ENCODE data around the gene TYR. TPM values are rescaled to one million over a fixed set of nuclear protein-coding genes. Genes with fewer than 3 reads are reported as not detected.
"Not testable (repeated sequence)": the region's sequence is repeated elsewhere in the genome, so short reads cannot be mapped to it uniquely, and the experiment has no call there.

Gene TYR
- not detected for total RNA-seq
- long read RNA-seq: 0 reads

DNA sequence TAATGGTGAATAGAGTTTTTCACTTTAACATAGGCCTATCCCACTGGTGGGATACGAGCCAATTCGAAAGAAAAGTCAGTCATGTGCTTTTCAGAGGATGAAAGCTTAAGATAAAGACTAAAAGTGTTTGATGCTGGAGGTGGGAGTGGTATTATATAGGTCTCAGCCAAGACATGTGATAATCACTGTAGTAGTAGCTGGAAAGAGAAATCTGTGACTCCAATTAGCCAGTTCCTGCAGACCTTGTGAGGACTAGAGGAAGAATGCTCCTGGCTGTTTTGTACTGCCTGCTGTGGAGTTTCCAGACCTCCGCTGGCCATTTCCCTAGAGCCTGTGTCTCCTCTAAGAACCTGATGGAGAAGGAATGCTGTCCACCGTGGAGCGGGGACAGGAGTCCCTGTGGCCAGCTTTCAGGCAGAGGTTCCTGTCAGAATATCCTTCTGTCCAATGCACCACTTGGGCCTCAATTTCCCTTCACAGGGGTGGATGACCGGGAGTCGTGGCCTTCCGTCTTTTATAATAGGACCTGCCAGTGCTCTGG is at the start of gene TYR:
TYR (plus strand) TSS at position 185 of the 541 bp plus-strand sequence; CDS start at position 264, 79 bp downstream.
- intact Hi-C loops (cut with DNase I): no loop called here
- no peak for DNase-seq
- no peak for ATAC-seq (ENCODE audit: poor library complexity)

DNA sequence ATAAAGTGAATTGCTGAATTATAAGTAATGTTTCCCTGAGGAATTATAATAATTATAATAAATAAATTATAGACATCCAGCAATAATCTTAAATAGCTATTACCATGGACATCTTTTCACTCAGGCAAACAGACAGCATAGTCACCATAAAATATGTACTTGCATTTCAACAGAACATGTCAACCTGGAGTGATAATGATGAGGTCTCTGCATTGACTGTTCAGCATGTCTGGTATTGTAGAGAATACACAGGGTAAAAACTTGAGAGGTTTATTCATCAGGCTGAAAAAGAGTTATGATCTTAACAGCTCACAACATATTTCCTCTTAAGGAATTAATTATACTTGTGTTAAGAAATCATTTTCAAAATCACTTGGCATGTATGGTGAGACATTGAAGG is 41.1 kb upstream of the TYR start:
- DNase-seq (no peak), ATAC-seq (ENCODE audit: poor library complexity) (no peak)
- intact Hi-C loops (cut with DNase I): no loop called here

DNA sequence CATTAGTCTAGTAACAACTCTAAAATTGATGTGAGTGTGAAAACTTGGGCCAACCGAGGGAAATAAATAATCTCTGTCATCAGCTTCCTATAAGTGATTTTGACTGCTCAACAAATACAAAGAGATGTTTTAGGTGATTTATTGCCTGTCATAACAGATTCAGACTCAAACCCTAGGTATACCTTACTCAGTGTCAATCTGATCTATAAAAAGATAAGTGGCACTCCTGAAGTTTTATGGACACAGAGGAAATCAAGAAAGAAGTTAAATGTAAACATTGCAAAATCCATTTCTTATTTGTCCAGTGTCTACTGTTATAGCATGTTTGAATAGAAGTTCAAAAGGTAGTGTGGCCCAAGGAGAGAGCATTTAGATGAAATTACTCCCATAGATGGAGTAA is 30.4 kb upstream of the TYR start:
- intact Hi-C loops (cut with DNase I): no loop called here
- ATAC-seq (ENCODE audit: poor library complexity) (no peak), DNase-seq (no peak)

DNA sequence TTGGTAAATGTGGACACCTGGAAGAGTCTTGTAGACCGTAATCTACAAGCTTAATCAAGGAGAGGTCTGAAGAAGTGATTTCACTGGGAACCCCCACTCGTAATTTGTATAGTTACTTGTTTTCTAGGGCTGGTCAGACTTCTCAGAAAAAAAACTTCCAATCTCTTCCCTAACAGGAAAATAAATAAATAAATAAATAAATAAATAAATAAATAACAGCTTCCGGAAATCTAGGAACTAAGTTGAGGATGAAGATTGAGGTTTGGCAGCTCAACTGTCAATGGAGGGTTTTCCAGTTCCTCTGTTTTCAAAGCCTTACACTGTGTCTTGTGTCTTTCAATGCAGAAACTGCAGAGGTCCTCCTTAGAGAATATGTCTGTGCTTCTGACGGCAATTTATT is 17.7 kb upstream of the TYR start:
- DNase-seq: no peak
- ATAC-seq (ENCODE audit: poor library complexity): no peak
- intact Hi-C loops (cut with DNase I): no loop called here

DNA sequence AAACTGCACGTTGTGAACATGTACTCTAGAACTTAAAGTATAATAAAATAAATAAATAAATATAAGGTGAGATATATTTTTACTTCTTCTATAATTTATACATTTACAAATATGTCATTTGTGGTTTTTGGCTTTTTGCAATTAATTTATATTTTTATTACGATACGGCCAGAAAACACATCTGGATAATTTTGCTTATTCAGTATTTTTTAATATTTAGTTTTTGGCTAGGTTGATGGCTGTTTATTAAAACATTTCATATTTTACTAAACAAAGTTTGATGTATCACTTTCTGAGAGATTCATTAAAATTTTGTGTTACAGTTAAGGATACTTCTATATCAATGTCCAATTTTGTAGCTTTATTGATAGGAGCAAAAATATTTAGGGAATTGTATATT is 15.7 kb upstream of the TYR start:
- ATAC-seq (ENCODE audit: poor library complexity): no peak
- intact Hi-C loops (cut with DNase I): no loop called here

DNA sequence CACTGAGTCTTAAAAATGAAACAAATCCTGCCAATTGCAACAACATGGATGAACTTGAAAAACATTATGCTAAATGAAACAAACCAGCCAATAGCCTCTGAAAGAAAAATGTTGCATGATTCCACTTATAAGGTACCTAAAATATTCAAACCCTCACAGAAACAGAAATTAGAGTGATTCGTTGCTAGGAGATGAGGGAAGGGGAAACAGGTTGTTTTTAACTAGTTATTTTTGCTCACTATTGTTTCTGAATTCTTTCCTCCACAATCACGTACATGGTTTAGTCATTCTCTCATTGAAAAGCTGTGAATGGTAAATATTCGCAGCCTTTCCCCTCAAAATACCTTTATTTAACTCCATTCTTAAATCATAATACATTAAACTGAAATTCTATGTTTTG is 14.0 kb upstream of the TYR start:
- ATAC-seq (ENCODE audit: poor library complexity): no peak
- intact Hi-C loops (cut with DNase I): no loop called here

More for the DNA sequence above, 15.7 kb upstream of the TYR start:
- DNase-seq: no peak

DNA sequence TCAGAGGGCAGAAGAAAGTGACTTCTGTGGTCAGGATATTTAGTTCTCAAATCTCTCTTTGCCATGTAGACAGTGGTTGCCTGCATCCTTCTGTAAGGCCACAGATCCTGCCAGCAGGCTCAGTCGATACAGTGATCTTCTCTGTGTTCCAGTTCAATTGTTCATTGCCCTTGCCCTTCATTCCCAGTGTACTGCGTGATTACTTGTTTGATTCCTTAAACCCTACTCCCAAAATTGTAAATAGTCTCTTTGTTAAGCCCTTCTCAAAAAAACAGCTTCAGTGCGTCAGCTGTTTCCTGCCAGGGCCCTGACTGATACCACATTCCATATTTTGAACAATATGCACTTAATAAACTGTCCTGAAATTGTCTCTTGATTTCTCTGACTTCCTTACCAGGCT is 9.3 kb upstream of the TYR start:
- ATAC-seq (ENCODE audit: poor library complexity): no peak
- intact Hi-C loops (cut with DNase I): no loop called here

More for the DNA sequence above, 14.0 kb upstream of the TYR start:
- no peak for DNase-seq

DNA sequence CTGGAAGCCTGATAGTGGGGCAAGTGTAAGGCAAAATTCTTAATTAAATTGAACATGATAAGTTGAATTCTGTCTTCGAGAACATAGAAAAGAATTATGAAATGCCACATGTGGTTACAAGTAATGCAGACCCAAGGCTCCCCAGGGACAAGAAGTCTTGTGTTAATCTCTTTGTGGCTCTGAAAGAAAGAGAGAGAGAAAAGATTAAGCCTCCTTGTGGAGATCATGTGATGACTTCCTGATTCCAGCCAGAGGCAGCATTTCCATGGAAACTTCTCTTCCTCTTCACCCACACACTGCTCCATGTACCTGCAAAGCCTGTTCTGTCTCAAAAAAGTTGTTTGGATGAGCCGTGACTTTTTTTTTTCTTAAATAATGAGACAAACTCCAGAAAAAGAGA is 1.9 kb upstream of the TYR start:
- intact Hi-C loops (cut with DNase I): no loop called here
- no peak for DNase-seq

More for the DNA sequence above, 9.3 kb upstream of the TYR start:
- no peak for DNase-seq

DNA sequence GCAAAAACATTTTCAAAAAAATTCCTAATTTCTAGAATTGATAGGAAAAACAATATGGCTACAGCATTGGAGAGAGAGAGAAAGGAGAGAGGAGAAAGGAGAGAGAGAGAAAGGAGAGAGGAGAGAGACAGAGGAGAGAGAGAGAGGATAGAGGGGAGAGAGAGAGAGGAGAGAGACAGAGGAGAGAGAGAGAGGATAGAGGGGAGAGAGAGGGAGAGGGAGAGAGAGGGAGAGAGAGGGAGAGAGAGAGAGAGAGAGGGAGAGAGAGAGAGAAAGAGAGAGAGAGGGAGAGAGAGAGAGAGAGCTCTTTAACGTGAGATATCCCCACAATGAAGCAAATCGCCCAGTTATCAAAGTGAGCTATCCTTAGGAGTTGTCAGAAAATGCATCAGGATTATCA is 737 bp upstream of the TYR start:
- ATAC-seq (ENCODE audit: poor library complexity) (no peak), DNase-seq (no peak)
- intact Hi-C loops (cut with DNase I): no loop called here

More for the DNA sequence above, 1.9 kb upstream of the TYR start:
- ATAC-seq (ENCODE audit: poor library complexity): no peak

DNA sequence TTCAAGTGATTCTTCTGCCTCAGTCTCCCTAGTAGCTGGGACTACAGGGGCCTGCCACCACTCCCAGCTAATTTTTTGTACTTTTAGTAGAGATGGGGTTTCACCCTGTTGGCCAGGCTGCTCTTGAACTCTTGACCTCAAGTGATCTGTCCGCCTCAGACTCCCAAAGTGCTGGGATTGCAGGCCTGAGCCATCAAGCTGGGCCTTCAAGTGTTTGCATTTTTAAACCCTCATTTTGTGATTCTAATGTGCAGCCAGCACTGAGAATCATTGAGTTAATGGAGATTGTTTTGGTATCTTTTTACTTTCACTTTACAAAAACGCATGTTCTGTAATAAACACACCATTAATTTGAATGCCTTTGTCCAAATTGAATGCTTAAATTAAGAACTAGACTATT is 3.4 kb downstream of the TYR start:
- intact Hi-C loops (cut with DNase I): no loop called here
- DNase-seq (no peak), ATAC-seq (ENCODE audit: poor library complexity) (no peak)

DNA sequence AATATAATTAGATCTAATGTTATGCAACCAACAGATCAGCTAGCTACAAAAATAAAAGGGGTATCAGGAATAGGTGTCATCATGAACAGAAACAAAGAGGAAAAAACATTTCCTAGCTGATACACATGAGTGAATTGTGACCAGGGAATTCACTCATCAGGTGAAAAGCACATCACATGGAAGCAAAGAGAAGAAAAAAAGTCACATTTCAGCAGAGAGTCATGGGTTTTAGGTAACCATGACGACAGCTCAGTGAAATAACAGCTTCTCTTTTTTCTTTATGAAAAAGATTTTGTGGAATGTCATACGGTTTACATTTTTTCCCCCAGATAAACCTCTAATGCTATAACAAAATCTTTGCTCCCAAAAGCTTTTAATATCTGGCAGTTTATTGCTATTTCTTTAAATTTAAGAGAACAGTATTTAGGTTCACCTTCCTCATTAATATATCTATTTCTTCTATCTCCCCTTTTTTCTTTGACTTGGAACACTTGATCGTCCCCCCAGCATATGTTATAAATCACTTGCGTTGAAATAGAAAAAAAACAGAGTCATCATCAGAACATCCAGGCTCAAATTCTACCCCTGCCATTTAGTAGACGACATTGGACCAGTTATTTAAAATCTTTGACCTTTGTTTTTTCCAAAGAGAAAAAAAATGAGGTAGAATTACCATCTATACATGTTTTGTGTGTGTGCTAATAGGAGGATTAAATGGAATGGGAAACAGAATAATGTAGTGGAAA is 5.3 kb downstream of the TYR start:
- intact Hi-C loops (cut with DNase I): no loop called here
- no peak for ATAC-seq (ENCODE audit: poor library complexity)

DNA sequence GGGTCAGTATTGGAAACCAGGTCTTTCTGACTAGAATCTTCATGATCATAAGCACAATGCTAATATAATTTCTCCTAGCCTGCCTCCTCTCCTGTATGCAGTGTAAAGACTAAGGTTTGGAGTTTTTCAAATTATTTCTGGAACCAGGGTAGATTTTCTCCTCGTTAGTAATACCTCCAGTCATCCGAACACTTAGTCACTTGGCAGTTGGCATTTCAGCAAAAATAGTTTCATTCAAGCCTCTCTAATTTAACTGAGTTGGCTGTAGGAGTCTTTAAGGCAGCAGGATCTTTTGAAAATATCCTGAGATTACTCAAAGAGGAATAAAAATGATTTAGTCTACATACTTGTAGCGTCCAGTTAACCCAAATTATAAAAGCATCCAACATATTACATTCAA is 6.3 kb downstream of the TYR start:
- ATAC-seq (ENCODE audit: poor library complexity) (no peak), DNase-seq (no peak)
- intact Hi-C loops (cut with DNase I): no loop called here

More for the DNA sequence above, 5.3 kb downstream of the TYR start:
- no peak for DNase-seq

DNA sequence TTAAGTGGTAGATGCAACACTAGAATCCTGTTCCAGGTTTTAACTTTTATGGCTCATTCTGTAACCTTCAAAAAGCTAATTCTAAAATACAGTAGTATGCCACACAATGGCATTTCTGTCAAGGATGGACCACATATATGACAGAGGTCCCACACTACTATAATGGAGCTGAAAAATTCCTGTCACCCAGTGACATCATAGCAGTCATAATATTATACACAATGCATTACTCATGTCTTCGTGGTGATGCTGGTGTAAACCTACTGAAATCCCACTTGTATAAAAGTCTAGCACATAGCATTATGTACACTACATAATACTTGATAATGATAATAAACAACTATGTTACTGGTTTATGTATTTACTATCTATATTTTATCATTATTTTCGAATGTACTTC is 12.1 kb downstream of the TYR start:
- DNase-seq (no peak), ATAC-seq (ENCODE audit: poor library complexity) (no peak)
- intact Hi-C loops (cut with DNase I): no loop called here

DNA sequence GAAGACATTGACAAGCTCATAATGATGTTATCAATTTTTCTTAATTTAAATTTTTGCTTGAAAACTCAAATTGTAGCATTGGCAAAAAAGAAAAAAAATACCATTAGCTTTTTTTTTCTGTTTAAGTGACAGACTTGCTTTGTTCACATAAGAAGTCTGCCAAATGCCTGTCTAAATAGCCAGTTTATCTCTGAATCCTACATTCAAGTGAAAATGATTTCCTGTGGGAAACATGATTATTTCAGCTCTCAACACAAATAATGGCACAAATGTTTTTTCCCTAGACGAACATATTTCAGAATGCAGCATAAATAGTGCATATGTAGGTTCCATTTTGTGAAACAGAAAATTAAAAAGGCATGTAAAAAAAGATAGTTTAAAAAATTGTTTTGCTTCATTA is 23.5 kb downstream of the TYR start:
- intact Hi-C loops (cut with DNase I): no loop called here
- no peak for ATAC-seq (ENCODE audit: poor library complexity)

DNA sequence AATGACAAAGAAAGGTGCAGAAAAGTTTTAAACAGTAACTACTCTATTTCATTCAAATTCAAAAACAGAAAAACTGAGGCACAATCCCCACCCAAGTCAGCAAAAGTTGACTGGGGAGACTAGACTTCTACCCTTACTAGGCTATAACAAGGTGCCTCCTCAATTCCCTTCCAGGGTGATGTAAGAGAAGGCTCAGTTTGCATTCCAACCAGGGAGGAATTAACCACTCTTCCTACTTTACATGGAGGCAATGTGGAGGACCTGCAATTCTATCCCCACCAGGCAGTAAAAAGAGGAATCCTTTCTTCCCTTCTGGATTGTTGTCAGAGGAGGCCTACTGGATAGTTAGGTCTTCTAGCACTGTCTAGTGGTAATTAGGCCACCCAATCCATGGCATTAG is 26.1 kb downstream of the TYR start:
- intact Hi-C loops (cut with DNase I): no loop called here
- DNase-seq: no peak
- ATAC-seq (ENCODE audit: poor library complexity): no peak

More for the DNA sequence above, 23.5 kb downstream of the TYR start:
- DNase-seq: no peak

DNA sequence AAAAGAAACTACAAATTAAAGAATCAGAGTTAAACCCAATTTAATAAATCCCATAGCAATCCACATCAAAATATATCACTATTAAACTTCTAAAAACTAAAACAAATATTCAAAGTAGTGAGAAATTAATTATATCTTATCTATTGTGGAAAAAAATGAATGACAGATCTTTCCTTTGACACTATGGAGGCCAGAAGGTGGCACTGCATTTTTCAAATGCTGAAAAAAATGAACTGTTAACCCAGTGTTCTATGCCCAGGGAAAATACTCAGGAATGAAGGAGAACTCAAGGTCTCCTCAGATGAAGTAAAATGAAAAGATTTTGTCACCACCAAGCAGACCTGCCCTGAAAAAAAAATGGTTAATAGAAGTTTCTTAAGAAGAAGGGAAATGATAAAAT is 27.7 kb downstream of the TYR start:
- intact Hi-C loops (cut with DNase I): no loop called here
- ATAC-seq (ENCODE audit: poor library complexity) (no peak), DNase-seq (no peak)

DNA sequence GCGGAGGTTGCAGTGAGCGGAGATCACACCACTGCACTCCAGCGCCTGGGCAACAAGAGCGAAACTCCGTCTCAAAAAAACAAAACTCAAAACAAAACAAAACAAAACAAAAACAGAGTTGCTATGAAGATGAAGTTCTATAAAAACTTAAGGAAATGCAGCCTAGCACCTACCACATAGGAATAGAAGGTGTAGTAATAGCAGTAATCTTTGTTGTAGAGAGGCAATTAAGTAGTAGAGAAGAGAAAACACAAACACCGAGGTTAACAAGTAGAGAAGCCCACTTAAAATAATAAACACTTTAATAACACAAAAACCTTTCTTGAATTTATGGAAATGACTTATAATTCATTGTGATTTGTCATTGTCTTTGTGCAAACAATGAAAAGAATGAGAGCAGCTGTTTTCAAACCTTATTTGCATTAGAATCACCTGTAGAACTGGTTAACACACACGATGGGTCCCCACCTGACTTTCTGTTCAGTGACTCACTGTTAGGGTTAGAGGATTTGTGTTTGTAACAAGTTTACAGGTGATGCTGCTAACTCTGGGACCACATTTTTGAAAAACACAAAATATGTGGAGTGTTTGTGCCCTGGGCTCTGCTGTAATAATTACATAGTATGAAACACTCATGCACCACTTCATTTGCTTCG is 43.1 kb downstream of the TYR start:
- intact Hi-C loops (cut with DNase I): no loop called here
- no peak for DNase-seq
- ATAC-seq (ENCODE audit: poor library complexity): no peak

DNA sequence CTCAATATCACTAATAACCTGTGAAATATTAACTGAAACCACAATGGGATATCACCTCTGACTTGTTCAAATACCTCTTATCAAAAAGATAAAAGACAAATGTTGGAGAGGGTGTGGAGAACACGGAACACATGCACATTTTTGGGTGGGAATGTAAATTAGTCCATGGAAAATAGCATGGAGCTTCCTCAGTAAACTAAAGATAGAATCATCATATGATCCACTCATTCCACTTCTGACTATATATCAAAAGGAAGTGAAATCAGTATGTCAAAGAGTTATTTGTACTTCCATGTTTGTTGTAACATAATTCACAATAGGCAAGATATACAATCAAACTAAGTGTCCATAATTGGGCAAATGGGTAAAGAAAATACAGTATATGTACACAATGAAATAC is 57.4 kb downstream of the TYR start:
- intact Hi-C loops (cut with DNase I): no loop called here
- no peak for ATAC-seq (ENCODE audit: poor library complexity)
- no peak for DNase-seq

DNA sequence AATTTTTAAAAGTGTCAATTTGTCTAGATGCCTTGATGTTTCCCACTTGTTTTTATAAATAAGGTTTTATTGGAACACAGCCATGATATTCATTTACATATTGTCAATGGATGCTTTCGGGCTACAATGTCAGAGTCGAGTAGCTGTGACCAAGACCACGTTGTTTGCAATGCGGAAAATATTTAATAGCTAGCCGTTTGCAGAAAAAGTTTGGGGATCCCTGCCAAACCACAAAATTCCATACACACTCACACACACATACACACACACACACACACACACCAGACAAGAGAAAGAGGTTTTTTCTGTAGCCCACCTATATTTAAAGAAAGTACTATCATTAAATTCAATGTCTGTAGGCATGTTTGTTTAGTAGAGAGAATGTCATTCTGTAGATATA is 58.3 kb downstream of the TYR start:
- no peak for ATAC-seq (ENCODE audit: poor library complexity)
- no peak for DNase-seq

DNA sequence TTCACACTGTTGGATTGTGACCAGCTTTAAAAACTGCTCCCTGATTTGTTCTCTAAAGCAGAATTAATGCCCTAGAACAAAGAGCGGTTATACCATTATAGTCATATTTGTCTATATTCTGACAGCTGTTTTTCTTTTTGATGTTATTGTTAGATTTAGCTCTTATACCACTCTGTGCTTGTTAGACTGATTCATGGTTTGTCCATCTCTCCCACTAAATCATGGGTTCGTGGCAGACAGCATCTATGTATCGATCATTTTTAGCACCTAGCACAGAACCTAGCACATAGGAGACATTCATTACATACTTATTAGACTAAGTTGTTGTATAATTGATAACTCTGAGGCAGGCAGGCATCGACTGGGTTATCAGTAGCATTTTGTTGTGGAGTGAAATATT is 69.3 kb downstream of the TYR start:
- DNase-seq; ATAC-seq (ENCODE audit: poor library complexity); intact Hi-C loops (cut with DNase I): not testable (repeated sequence)

More for the DNA sequence above, 58.3 kb downstream of the TYR start:
- intact Hi-C loops (cut with DNase I): no loop called here

All from Right ventricle myocardium superior (tissue), 1 donor.